Activated T-helper 9 cell treated with anti-CD3 and anti-CD28 coated beads, Interleukin-2, amount 50 U/mL, for 16 hours (primary cell): ENCODE measurements around the gene MIS18BP1.
A peak's percentile ranks its signal among the peaks of the same experiment; 100 is the strongest.
"Not testable (repeated sequence)": the region's sequence is repeated elsewhere in the genome, so short reads cannot be mapped to it uniquely, and the experiment has no call there.

Source experiments
- DNase-seq: peaks from one replicate; pipeline ENCODE4 v3.0.0-alpha.2; 2020; ENCODE audit warnings: low read depth

Gene MIS18BP1

GRCh38 chr14:45253070-45253753 lies at the start of gene MIS18BP1:
TSS of gene MIS18BP1 (minus strand) at chr14:45253202. CDS start at chr14:45247286, 5,916 bp downstream.
- peak; percentile 89 for DNase-seq

DNA sequence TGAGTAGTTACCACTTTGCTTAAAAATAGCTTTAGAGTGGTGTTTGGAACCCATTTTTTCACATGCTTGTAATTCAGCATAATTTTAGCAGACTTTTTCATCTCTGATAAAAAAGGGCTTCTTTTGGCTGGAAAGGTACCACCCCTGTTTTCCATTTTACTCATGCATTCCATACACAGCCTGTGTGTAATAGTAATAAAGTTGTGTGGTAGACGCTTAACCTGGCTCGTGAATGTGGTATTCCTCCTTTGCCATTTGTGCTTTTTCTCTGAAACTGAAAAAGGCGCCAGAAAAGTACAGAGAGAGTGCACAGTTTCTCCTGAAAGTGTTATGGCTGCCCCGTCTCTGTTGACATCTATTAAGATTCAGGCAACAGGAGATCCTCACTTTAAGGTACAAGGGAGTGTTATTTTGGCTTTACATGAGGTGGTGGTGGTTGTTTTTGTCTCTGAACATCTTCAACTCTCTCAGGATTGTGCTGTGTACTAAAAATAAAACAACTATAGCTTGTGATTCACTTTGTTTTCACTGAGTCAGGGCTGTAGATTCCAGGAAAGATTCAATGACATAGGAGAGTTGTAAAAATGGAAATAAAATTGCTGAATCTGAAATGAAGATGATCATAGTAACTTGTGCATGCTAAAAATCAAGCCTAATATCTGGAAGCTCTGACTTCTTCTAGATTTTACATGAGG lies 45.6 kb upstream of the MIS18BP1 start:
- no peak for DNase-seq

DNA sequence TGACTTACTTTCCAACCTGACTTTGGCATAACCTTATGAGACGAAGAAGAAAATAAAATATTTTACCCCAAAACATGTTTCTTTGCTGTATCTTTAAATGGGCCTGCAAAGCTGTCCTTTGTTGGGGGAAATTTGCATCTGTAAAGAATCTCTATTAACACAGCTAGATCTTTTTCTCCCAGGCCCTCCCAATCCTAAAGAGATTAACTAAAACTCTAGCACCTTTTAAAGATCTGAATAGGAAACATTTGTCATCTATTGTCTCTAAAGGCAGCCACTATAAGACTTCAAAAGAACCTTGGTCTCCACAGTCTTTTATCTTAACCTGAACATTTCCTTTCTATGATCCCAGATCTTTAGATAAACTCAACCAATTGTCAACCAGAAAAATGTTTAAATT lies 41.8 kb upstream of the MIS18BP1 start:
- DNase-seq = not testable (repeated sequence)

GRCh38 chr14:45290547-45290946 lies 37.5 kb upstream of the MIS18BP1 start:
- no peak for DNase-seq

DNA sequence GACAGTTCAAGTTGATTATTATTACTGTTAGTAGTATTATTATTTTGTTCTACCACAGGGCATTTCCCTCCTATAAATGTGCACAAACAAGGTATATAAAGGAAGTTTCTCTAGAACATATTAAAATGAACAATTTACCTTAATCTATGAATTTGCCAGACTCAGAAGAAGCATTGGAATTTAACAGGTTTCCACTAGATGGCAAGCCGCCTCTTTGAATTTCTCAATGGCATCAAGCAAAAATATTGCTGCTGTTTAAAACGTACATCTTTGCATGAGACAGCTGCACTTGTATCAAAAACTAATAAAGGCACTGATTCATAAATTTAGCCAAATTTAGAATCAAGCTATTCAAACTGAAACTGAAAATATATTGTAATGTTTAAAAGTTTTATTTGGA lies 34.6 kb upstream of the MIS18BP1 start:
- DNase-seq = no peak

DNA sequence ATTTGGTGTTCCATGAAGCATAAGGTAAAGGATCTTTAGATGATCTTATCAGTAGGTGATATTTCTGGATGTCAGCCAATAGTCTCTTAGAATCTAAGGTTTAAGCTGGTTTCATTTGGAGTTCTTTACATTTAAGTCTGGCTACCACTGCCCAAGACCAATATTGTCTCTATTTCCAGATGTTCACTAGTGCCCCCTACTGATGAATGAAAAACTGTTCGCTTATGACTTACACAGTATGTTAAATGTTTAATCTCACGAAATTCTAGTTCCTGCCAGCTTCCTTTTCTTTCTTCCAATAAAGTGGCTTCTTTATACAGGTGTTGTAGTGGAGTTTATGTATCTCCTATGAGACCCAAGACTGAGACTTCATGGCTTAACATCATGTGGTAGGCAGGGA lies 31.8 kb upstream of the MIS18BP1 start:
- DNase-seq = no peak

- DNase-seq = not testable (repeated sequence)
Observed at GRCh38 chr14:45281731-45282400, 28.9 kb upstream of the MIS18BP1 start.

GRCh38 chr14:45271858-45272537 lies 19.0 kb upstream of the MIS18BP1 start:
- DNase-seq = no peak

DNA sequence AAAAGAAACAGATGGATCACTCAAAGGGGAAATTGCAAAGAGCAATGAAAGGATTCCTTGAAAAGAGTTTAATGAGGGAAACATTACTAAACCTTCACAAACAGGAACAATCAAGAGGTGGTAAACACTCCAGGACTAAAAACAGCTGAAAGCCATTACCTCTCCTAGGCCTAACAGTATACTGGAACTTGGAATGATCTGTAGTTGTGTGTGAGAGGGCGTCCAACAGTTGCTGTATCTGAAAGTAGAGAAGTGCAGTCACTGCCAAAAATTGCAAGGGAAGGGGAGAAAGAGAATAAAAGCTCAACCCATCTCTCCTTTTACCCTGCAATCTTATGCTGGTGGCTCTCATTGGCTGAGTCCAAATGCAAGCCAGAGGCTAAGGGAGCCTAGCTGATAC lies 17.0 kb upstream of the MIS18BP1 start:
- DNase-seq = no peak

DNA sequence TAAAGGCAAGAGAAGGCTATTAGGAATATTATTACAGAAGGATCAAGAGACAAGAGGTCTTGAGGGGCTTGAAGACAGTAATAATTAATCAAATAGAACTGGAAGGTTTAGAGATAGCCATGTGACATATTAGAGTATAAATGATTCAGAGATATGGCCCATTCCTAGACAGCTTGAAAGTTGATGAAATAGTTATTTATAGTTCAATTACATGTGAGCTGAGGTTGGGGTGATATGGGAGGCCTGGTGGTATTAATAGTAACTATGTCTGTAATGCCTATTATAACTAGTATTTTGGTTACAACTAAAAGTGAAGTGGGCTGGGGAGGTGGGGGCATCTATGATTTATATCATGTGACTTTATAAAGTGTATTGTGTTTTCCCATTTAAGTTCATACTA lies 14.1 kb upstream of the MIS18BP1 start:
- no peak for DNase-seq

DNA sequence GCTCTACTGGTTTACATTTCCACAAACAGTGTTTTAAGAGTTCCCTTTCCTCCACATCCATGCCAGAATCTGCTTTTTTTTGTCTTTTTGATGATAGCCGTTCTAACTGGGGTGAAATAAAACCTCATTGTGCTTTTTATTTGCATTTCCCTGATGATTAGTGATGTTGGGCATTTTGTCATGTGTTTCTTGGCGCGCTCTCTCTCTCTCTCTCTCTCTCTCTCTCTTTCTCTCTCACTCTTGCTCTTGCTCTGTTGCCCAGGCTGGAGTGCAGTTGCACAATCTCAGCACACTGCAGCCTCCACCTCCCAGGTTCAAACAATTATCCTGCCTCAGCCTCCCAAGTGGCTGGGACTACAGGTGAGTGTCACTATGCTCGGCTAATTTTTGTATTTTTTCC lies 9.6 kb upstream of the MIS18BP1 start:
- DNase-seq = no peak

GRCh38 chr14:45261209-45261608 lies 8.2 kb upstream of the MIS18BP1 start:
- DNase-seq = no peak

GRCh38 chr14:45258805-45259204 lies 5.8 kb upstream of the MIS18BP1 start:
- DNase-seq = no peak

- no peak for DNase-seq
Observed at GRCh38 chr14:45258073-45258472, 5.1 kb upstream of the MIS18BP1 start.

GRCh38 chr14:45254771-45255170 lies 1.8 kb upstream of the MIS18BP1 start:
- no peak for DNase-seq

GRCh38 chr14:45253754-45254310 lies 830 bp upstream of the MIS18BP1 start:
- DNase-seq = no peak

DNA sequence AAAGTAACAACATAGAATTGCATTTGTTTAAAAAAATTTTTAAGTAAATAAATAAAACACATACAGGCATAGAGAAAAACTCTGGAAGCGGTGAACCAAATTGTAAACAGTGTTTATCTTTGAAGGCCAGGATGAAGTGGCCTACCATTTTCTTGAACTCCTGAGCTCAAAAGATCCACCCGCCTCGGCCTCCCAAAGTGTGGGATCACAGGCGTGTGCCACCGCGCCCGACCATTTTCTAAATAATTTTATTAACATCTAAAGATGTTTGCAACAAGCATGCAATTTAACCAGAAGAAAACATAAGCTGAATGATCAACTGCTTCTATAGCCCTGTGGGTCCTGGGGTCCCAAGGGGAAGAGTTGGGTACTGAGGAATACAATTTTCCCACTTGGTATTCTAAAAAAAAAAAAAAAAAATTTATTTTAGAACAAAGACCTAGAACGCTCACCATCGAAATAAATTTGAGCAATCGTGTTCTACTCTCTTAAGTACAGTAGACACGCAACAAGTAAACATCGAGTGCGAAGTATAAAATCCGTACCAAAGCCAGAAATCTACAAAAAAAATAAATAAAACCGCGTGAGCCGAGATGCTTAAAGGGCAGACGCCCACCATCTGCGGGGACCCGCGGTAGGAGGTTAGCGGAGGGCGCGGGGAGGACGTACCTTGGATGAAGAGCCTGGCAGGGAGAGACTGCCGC lies 484 bp downstream of the MIS18BP1 start:
- no peak for DNase-seq

DNA sequence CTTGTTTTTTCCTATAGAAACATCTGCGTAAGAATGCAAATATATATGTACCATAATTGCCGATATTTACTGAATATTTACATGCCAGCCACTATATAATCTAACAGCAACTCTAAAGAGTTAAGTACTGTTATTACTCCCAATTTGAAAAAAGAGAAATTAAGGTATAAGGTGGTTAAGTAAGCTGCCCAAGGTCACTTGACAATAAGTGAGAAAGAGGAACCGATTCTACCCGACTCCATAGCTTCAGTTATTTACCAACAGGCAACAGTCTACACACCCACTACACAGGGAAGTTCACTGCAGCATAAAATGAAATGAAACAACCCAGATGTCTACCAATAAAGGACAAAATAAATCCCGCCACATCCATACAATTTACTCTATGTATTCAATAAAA lies 1.1 kb downstream of the MIS18BP1 start:
- DNase-seq = no peak

GRCh38 chr14:45249856-45250575 lies 3.0 kb downstream of the MIS18BP1 start:
- no peak for DNase-seq

DNA sequence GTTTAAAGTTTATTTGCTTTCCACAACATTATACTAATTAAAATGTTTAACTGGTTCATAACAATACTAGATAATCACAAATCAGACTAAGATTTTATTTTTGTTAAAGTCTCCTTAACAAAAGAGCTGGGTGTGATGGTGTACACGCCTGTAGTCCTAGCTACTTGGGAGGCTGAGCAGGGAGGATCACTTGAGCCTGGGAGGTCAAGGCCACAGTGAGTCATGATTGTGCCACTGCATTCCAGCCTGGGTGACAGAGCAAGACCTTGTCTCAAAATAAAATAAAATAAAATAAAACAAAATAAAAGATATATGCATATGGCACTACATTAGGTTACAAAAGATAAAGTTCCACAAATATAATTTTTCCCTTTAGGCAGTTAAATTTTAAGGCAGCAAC lies 5.6 kb downstream of the MIS18BP1 start:
- DNase-seq = no peak

DNA sequence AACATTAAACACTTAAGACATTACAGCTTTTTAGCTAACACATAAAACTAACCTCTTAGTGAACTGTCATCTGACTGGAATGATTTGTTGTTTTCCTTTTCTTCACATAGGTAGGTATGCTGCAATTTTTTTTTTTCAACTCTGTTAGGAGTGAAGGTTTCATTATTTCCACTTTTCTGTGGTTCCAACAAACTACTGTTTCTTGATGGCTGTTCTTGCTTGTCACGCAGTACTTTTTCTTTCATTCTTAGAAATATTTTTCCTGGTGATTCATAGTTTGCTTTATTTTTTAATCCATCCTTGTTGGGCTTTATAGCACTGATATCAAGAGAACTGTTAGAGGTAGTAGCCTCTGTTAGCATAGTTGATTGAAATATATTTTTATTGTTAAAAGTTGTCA lies 6.3 kb downstream of the MIS18BP1 start:
- DNase-seq = no peak
